Smooth muscle cell (in vitro differentiated cells): ENCODE measurements around the gene PPFIBP2. TPM values are rescaled to one million over a fixed set of nuclear protein-coding genes. Genes with fewer than 3 reads are reported as not detected.

Experiments used
- DNase-seq: peaks from one replicate; lab custom pipeline; 2025; ENCODE audit not compliant: unreplicated experiment; lab: John Stamatoyannopoulos, UW
- H2AFZ ChIP-seq: fragments of 200-600 bp; sonication (generic); 2 replicates; pipeline ENCODE4 v1.6.0; 2016; ENCODE audit warnings: antibody characterized with exemption, low read depth, mild to moderate bottlenecking
- H3F3A ChIP-seq: fragments of 200-600 bp; sonication (generic); 2 replicates; pipeline ENCODE4 v1.6.0; 2017; ENCODE audit warnings: antibody characterized with exemption, low read depth
- H3K27ac ChIP-seq: fragments of 200-600 bp; sonication (generic); 2 replicates; pipeline ENCODE4 v1.5.1; 2016; ENCODE audit warnings: low read depth, mild to moderate bottlenecking
- H3K27me3 ChIP-seq: fragments of 200-600 bp; sonication (generic); 2 replicates; pipeline ENCODE4 v1.6.1; 2016; ENCODE audit warnings: low read depth, mild to moderate bottlenecking
- H3K36me3 ChIP-seq: fragments of 200-600 bp; sonication (generic); 2 replicates; pipeline ENCODE4 v1.5.1; 2016; ENCODE audit warnings: low read depth
- H3K4me1 ChIP-seq: fragments of 200-600 bp; sonication (generic); 2 replicates; pipeline ENCODE4 v1.5.1; 2016; ENCODE audit warnings: low read depth
- H3K4me2 ChIP-seq: fragments of 200-600 bp; sonication (generic); 2 replicates; pipeline ENCODE4 v1.6.0; 2016; ENCODE audit warnings: mild to moderate bottlenecking
- H3K4me3 ChIP-seq: fragments of 200-600 bp; sonication (generic); 2 replicates; pipeline ENCODE4 v1.5.1; 2016; ENCODE audit warnings: mild to moderate bottlenecking
- H3K79me2 ChIP-seq: fragments of 200-600 bp; sonication (generic); 2 replicates; pipeline ENCODE4 v1.6.0; 2016; ENCODE audit warnings: low read depth, mild to moderate bottlenecking
- H3K9ac ChIP-seq: fragments of 200-600 bp; sonication (generic); 2 replicates; pipeline ENCODE4 v1.6.0; 2016; ENCODE audit warnings: low read depth
- H3K9me3 ChIP-seq: fragments of 200-600 bp; sonication (generic); replicated peaks from 2 replicates; pipeline ENCODE4 v1.5.1; 2016; ENCODE audit warnings: low read depth
- H4K20me1 ChIP-seq: fragments of 200-600 bp; sonication (generic); 2 replicates; pipeline ENCODE4 v1.6.0; 2016; ENCODE audit warnings: low read depth
- WGBS: methylation state at CpG from one replicate; pipeline ENCODE4 v1.1.7; 2016; ENCODE audit warnings: low lambda C conversion rate; 5-methylcytosine and 5-hydroxymethylcytosine counted together
- polyA plus RNA-seq: library from polyadenylated mRNA; unstranded; fragments of >200 nt; fragmentation: Nextera tagmentation; extraction: Ambion mirVana; gene quantifications from 2 replicates; pipeline ENCODE4 v1.2.1, GENCODE V29; 2016
- total RNA-seq: library from RNA; depleted of rRNA; stranded (reverse); fragments of >200 nt; gene quantifications from 2 replicates; pipeline ENCODE4 v1.2.3, GENCODE V29; 2014
- TF ChIP-seq, protein P1 (sequence below): fragments of 200-600 bp; sonication (generic); IDR thresholded peaks from 2 replicates; pipeline ENCODE4 v1.5.1; 2017; ENCODE audit warnings: borderline replicate concordance, mild to moderate bottlenecking, antibody characterized with exemption; ENCODE audit not compliant: insufficient read depth, poor library complexity, severe bottlenecking

The PPFIBP2 gene
- total and polyA plus RNA-seq, 2 experiments from 2014 or later: 9.8 to 20.2 TPM

DNA sequence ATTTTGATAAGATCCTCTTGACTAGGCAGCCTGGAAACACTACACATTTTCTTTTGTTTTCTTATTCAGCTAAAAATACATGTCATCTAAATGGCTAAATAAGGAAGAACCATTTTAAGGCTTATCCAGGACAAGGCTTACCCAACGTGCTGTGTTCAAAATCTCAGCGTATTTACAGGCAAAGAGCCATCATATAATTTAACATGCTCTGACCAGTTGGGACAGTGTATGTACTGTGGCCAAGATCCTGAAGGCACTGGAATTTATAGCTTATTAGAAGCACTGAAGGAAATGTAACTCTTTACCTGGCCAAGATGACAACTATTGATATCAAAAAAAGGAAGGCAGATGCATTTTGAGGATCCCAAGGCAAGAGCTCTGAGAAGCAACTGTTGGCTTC is 71.1 kb downstream of the PPFIBP2 start:
- Histone ChIP-seq H3K36me3 (no peaks in the 10 kb centered on the region), H4K20me1 (no peaks in the 10 kb centered on the region), H3K4me3 (no peak overlapping the region), H3K27me3 (no peaks in the 10 kb centered on the region), H3K79me2 (peaks cover 14% of the 10 kb centered on the region), H3K9me3 (no peaks in the 10 kb centered on the region), H3K9ac (no peak overlapping the region), H3K27ac (no peak overlapping the region), H2AFZ (no peak overlapping the region), H3K4me1 (no peaks in the 10 kb centered on the region), H3K4me2 (no peak overlapping the region), H3F3A (no peaks in the 10 kb centered on the region)
- 60% methylated on average over 2 of the region's 2 CpGs for WGBS
- DNase-seq: no peak
- TF ChIP-seq, protein P1, sequence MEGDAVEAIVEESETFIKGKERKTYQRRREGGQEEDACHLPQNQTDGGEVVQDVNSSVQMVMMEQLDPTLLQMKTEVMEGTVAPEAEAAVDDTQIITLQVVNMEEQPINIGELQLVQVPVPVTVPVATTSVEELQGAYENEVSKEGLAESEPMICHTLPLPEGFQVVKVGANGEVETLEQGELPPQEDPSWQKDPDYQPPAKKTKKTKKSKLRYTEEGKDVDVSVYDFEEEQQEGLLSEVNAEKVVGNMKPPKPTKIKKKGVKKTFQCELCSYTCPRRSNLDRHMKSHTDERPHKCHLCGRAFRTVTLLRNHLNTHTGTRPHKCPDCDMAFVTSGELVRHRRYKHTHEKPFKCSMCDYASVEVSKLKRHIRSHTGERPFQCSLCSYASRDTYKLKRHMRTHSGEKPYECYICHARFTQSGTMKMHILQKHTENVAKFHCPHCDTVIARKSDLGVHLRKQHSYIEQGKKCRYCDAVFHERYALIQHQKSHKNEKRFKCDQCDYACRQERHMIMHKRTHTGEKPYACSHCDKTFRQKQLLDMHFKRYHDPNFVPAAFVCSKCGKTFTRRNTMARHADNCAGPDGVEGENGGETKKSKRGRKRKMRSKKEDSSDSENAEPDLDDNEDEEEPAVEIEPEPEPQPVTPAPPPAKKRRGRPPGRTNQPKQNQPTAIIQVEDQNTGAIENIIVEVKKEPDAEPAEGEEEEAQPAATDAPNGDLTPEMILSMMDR: no peak

DNA sequence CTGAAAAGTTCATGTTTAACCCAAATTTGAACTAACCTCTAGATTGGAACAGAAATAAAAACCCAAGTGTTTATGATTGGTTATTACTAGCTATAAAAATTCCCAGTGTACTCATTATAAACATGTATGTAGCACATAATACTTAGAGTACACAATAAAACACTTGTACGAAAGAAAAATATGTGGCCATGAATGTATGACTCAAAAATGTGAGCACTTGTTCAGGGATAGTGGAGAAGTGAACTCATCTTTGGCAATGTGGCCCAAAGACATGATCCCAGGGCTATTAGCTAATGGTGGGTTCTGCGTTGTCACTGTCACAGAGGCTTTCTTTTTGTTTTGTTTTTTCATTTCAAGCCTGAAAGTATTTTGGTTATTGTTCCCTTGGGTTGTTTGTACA is 72.0 kb downstream of the PPFIBP2 start:
- no peak overlapping the region for H2AFZ ChIP-seq
- no peak overlapping the region for H3K4me2 ChIP-seq
- no peaks in the 10 kb centered on the region for H3K4me1 ChIP-seq
- no peaks in the 10 kb centered on the region for H3K27me3 ChIP-seq
- H3K9me3 ChIP-seq: no peaks in the 10 kb centered on the region
- WGBS: 86% methylated on average over 2 of the region's 2 CpGs
- H3K9ac ChIP-seq: no peak overlapping the region
- H3F3A ChIP-seq: no peaks in the 10 kb centered on the region
- H3K4me3 ChIP-seq: no peak overlapping the region
- DNase-seq: no peak
- no peak overlapping the region for H3K27ac ChIP-seq
- H3K36me3 ChIP-seq: no peaks in the 10 kb centered on the region
- H3K79me2 ChIP-seq: peaks cover 7% of the 10 kb centered on the region
- TF ChIP-seq, protein P1: no peak
- H4K20me1 ChIP-seq: no peaks in the 10 kb centered on the region

DNA sequence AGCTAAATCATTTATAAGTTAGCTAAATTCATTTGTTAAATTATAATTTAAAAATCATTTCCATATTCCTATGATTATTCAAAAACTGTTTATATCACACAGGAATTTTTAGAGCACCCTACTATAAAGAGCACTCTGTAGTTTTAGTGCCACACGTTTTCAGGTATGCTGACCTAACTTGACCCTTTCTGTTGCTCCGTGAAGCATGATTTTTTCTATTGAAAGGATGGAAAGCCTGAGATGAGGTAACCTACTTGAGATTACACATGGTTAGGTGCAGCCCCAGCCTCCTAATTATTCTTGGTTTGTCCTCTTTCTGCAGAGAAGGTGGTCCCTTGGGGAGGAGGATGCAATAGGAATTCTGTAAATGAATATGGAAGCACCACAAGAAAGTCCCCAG is 72.6 kb downstream of the PPFIBP2 start:
- Histone ChIP-seq H3K27me3 (no peaks in the 10 kb centered on the region), H3K9ac (no peak overlapping the region), H3K9me3 (no peaks in the 10 kb centered on the region), H3K4me2 (no peak overlapping the region), H4K20me1 (no peaks in the 10 kb centered on the region), H3F3A (no peaks in the 10 kb centered on the region), H3K27ac (no peak overlapping the region), H3K36me3 (no peaks in the 10 kb centered on the region), H3K79me2 (peaks cover 7% of the 10 kb centered on the region), H2AFZ (no peak overlapping the region), H3K4me3 (no peak overlapping the region), H3K4me1 (no peaks in the 10 kb centered on the region)
- no peak for DNase-seq
- TF ChIP-seq, protein P1: no peak
- WGBS: 90% methylated on average over 2 of the region's 2 CpGs

DNA sequence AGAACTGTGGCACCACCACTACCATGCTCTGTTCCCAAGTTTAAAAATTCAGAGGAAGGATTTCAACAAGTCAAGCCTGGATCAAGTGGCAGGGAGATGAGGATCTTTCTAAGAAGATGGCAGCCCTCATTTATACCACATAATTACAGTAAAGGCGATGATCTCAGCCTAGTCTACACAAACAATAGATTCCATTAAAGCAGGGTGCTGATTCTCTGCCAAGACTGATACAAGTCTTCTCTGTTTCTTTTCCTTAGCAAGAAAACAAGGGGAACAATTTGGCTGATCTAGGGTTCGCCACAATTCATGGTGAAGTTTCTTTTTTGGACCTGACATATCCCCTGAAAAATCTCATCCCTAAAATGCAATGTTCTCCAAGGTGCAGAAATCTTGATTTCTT is 73.9 kb downstream of the PPFIBP2 start:
- H3K36me3 ChIP-seq: no peaks in the 10 kb centered on the region
- no peak overlapping the region for H2AFZ ChIP-seq
- no peaks in the 10 kb centered on the region for H3K9me3 ChIP-seq
- no peak overlapping the region for H3K4me3 ChIP-seq
- no peaks in the 10 kb centered on the region for H3K27me3 ChIP-seq
- H3K79me2 ChIP-seq: peaks cover 7% of the 10 kb centered on the region
- WGBS: 93% methylated on average over 2 of the region's 2 CpGs
- H3K9ac ChIP-seq: no peak overlapping the region
- H3K27ac ChIP-seq: no peak overlapping the region
- H3K4me2 ChIP-seq: no peak overlapping the region
- no peaks in the 10 kb centered on the region for H3K4me1 ChIP-seq
- TF ChIP-seq, protein P1: no peak
- no peak for DNase-seq
- no peaks in the 10 kb centered on the region for H3F3A ChIP-seq
- no peaks in the 10 kb centered on the region for H4K20me1 ChIP-seq
